Stimulated activated naive CD8-positive, alpha-beta T cell treated with anti-CD3 and anti-CD28 coated beads, Interleukin-15, Interleukin-2, amounts not matched to agents 100 ng/mL and 50 ng/mL, for 24 hours (primary cell): Measurements from ENCODE around the gene IFT25.

Experiments used
- H3K27ac Mint-ChIP-seq: one replicate; pipeline ENCODE4 v1.8.0; 2021; ENCODE audit warnings: mild to moderate bottlenecking, mixed read lengths
- H3K27me3 Mint-ChIP-seq: one replicate; pipeline ENCODE4 v1.8.0; 2021; ENCODE audit warnings: mixed read lengths
- H3K36me3 Mint-ChIP-seq: one replicate; pipeline ENCODE4 v1.8.0; 2021; ENCODE audit warnings: low read depth, mixed read lengths
- H3K4me1 Mint-ChIP-seq: one replicate; pipeline ENCODE4 v1.8.0; 2021; ENCODE audit warnings: low read depth, mixed read lengths
- H3K4me3 Mint-ChIP-seq: one replicate; pipeline ENCODE4 v1.8.0; 2021; ENCODE audit warnings: mild to moderate bottlenecking, mixed read lengths
- H3K9me3 Mint-ChIP-seq: one replicate; pipeline ENCODE4 v1.8.0; 2021; ENCODE audit warnings: mixed read lengths

IFT25 gene

GRCh38 chr1:53919675-53920066 lies 25.8 kb downstream of the IFT25 start:
- H3K36me3 Mint-ChIP-seq, result peaks cover 47% of the 10 kb centered on the region
- peak overlapping the region; percentile 4 for H3K4me3 Mint-ChIP-seq
- H3K4me1 Mint-ChIP-seq, result peaks cover 41% of the 10 kb centered on the region
- H3K9me3 Mint-ChIP-seq, result no peaks in the 10 kb centered on the region
- H3K27ac Mint-ChIP-seq, result peak overlapping the region; percentile 92
- no peaks in the 10 kb centered on the region for H3K27me3 Mint-ChIP-seq

GRCh38 chr1:53918343-53918742 lies 27.2 kb downstream of the IFT25 start:
- no peaks in the 10 kb centered on the region for H3K27me3 Mint-ChIP-seq
- H3K4me3 Mint-ChIP-seq, result no peak overlapping the region
- peaks cover 37% of the 10 kb centered on the region for H3K36me3 Mint-ChIP-seq
- H3K4me1 Mint-ChIP-seq, result peaks cover 41% of the 10 kb centered on the region
- no peak overlapping the region for H3K27ac Mint-ChIP-seq
- H3K9me3 Mint-ChIP-seq, result no peaks in the 10 kb centered on the region

- Mint-ChIP-seq H3K27ac (no peak overlapping the region), H3K36me3 (peaks cover 18% of the 10 kb centered on the region), H3K9me3 (no peaks in the 10 kb centered on the region), H3K4me3 (no peak overlapping the region), H3K27me3 (no peaks in the 10 kb centered on the region), H3K4me1 (peaks cover 19% of the 10 kb centered on the region)
Measured at GRCh38 chr1:53913352-53914033, 32.0 kb downstream of the IFT25 start.

GRCh38 chr1:53911442-53911841 lies 34.1 kb downstream of the IFT25 start:
- Mint-ChIP-seq H3K9me3 (no peaks in the 10 kb centered on the region), H3K27ac (no peak overlapping the region), H3K27me3 (no peaks in the 10 kb centered on the region), H3K4me3 (no peak overlapping the region), H3K36me3 (peaks cover 11% of the 10 kb centered on the region), H3K4me1 (peaks cover 9% of the 10 kb centered on the region)

- Mint-ChIP-seq H3K4me1 (no peaks in the 10 kb centered on the region), H3K27ac (no peak overlapping the region), H3K9me3 (no peaks in the 10 kb centered on the region), H3K27me3 (no peaks in the 10 kb centered on the region), H3K36me3 (no peaks in the 10 kb centered on the region), H3K4me3 (no peak overlapping the region)
Measured at GRCh38 chr1:53909946-53910345, 35.6 kb downstream of the IFT25 start.

- no peaks in the 10 kb centered on the region for H3K27me3 Mint-ChIP-seq
- H3K4me1 Mint-ChIP-seq, result no peaks in the 10 kb centered on the region
- no peak overlapping the region for H3K4me3 Mint-ChIP-seq
- H3K9me3 Mint-ChIP-seq, result no peaks in the 10 kb centered on the region
- no peaks in the 10 kb centered on the region for H3K36me3 Mint-ChIP-seq
- H3K27ac Mint-ChIP-seq, result no peak overlapping the region
Measured at GRCh38 chr1:53906121-53906520, 39.4 kb downstream of the IFT25 start.

- no peaks in the 10 kb centered on the region for H3K27me3 Mint-ChIP-seq
- H3K36me3 Mint-ChIP-seq, result no peaks in the 10 kb centered on the region
- H3K4me3 Mint-ChIP-seq, result no peak overlapping the region
- H3K9me3 Mint-ChIP-seq, result no peaks in the 10 kb centered on the region
- H3K4me1 Mint-ChIP-seq, result no peaks in the 10 kb centered on the region
- H3K27ac Mint-ChIP-seq, result no peak overlapping the region
Measured at GRCh38 chr1:53905509-53905908, 40.0 kb downstream of the IFT25 start.

- H3K9me3 Mint-ChIP-seq, result no peaks in the 10 kb centered on the region
- H3K4me1 Mint-ChIP-seq, result no peaks in the 10 kb centered on the region
- no peak overlapping the region for H3K4me3 Mint-ChIP-seq
- no peaks in the 10 kb centered on the region for H3K27me3 Mint-ChIP-seq
- H3K27ac Mint-ChIP-seq, result no peak overlapping the region
- no peaks in the 10 kb centered on the region for H3K36me3 Mint-ChIP-seq
Measured at GRCh38 chr1:53902235-53903138, 43.0 kb downstream of the IFT25 start.

- no peaks in the 10 kb centered on the region for H3K9me3 Mint-ChIP-seq
- no peaks in the 10 kb centered on the region for H3K4me1 Mint-ChIP-seq
- H3K36me3 Mint-ChIP-seq, result no peaks in the 10 kb centered on the region
- no peak overlapping the region for H3K4me3 Mint-ChIP-seq
- H3K27me3 Mint-ChIP-seq, result peaks cover 8% of the 10 kb centered on the region
- H3K27ac Mint-ChIP-seq, result no peak overlapping the region
Measured at GRCh38 chr1:53899708-53900107, 45.8 kb downstream of the IFT25 start.

- Mint-ChIP-seq H3K36me3 (no peaks in the 10 kb centered on the region), H3K9me3 (no peaks in the 10 kb centered on the region), H3K4me3 (no peak overlapping the region), H3K4me1 (peaks cover 5% of the 10 kb centered on the region), H3K27ac (no peak overlapping the region), H3K27me3 (peaks cover 10% of the 10 kb centered on the region)
Measured at GRCh38 chr1:53899206-53899628, 46.3 kb downstream of the IFT25 start.

- H3K36me3 Mint-ChIP-seq, result no peaks in the 10 kb centered on the region
- peaks cover 10% of the 10 kb centered on the region for H3K27me3 Mint-ChIP-seq
- no peak overlapping the region for H3K27ac Mint-ChIP-seq
- H3K4me3 Mint-ChIP-seq, result no peak overlapping the region
- H3K9me3 Mint-ChIP-seq, result no peaks in the 10 kb centered on the region
- H3K4me1 Mint-ChIP-seq, result peaks cover 18% of the 10 kb centered on the region
Measured at GRCh38 chr1:53896635-53897229, 48.8 kb downstream of the IFT25 start.

GRCh38 chr1:53895421-53895820 lies 50.1 kb downstream of the IFT25 start:
- Mint-ChIP-seq H3K9me3 (no peaks in the 10 kb centered on the region), H3K27me3 (peaks cover 10% of the 10 kb centered on the region), H3K27ac (no peak overlapping the region), H3K4me1 (peaks cover 31% of the 10 kb centered on the region), H3K4me3 (no peak overlapping the region), H3K36me3 (no peaks in the 10 kb centered on the region)

- no peak overlapping the region for H3K4me3 Mint-ChIP-seq
- H3K27ac Mint-ChIP-seq, result no peak overlapping the region
- peaks cover 10% of the 10 kb centered on the region for H3K27me3 Mint-ChIP-seq
- no peaks in the 10 kb centered on the region for H3K9me3 Mint-ChIP-seq
- H3K36me3 Mint-ChIP-seq, result no peaks in the 10 kb centered on the region
- peaks cover 37% of the 10 kb centered on the region for H3K4me1 Mint-ChIP-seq
Measured at GRCh38 chr1:53894644-53895043, 50.9 kb downstream of the IFT25 start.

GRCh38 chr1:53893999-53894636 lies 51.4 kb downstream of the IFT25 start, which contains the start of gene DIO1:
Gene DIO1, plus strand, starts transcription at chr1:53894187. Its CDS starts 24 bp downstream, at chr1:53894211.
- Mint-ChIP-seq H3K27me3 (peaks cover 10% of the 10 kb centered on the region), H3K9me3 (no peaks in the 10 kb centered on the region), H3K36me3 (no peaks in the 10 kb centered on the region), H3K4me3 (no peak within 1 kb of the TSS), H3K4me1 (peaks cover 37% of the 10 kb centered on the region), H3K27ac (no peak within 1 kb of the TSS)

- H3K27ac Mint-ChIP-seq, result no peak overlapping the region
- H3K36me3 Mint-ChIP-seq, result no peaks in the 10 kb centered on the region
- no peaks in the 10 kb centered on the region for H3K9me3 Mint-ChIP-seq
- H3K4me3 Mint-ChIP-seq, result no peak overlapping the region
- peaks cover 46% of the 10 kb centered on the region for H3K4me1 Mint-ChIP-seq
- H3K27me3 Mint-ChIP-seq, result peaks cover 10% of the 10 kb centered on the region
Measured at GRCh38 chr1:53892911-53893310, 52.6 kb downstream of the IFT25 start.
